Fibroblast of mammary gland (primary cell): ENCODE results near the gene PGC.

ENCODE experiments used
- DNase-seq: peaks from one replicate; pipeline ENCODE4 v3.0.0-alpha.2; 2010; ENCODE audit warnings: low read depth
- H3K4me3 ChIP-seq: 2 replicates; pipeline ENCODE4 v1.5.1; 2011; ENCODE audit warnings: low read depth, mild to moderate bottlenecking, low read length, moderate library complexity; ENCODE audit not compliant: control insufficient read depth
- CTCF ChIP-seq: conservative IDR thresholded peaks from 2 replicates; pipeline ENCODE4 v1.5.1; 2011; ENCODE audit warnings: low read depth, low read length, inconsistent platforms; ENCODE audit not compliant: control insufficient read depth, insufficient read depth

The PGC gene

GRCh38 chr6:41747256-41748101 is at the start of gene PGC:
Gene PGC, minus strand, starts transcription at chr6:41747397. Its CDS starts 63 bp downstream, at chr6:41747334.
- TF ChIP-seq CTCF, result no peak
- H3K4me3 ChIP-seq, result no peak within 1 kb of the TSS
- DNase-seq, result no peak

GRCh38 chr6:41796474-41796873 is 49.3 kb upstream of the PGC start:
- no peak for TF ChIP-seq CTCF
- no peak for DNase-seq

GRCh38 chr6:41791984-41792383 is 44.8 kb upstream of the PGC start:
- TF ChIP-seq CTCF, result no peak
- no peak for DNase-seq
- no peak overlapping the region for H3K4me3 ChIP-seq

More at GRCh38 chr6:41796474-41796873, 49.3 kb upstream of the PGC start:
- no peak overlapping the region for H3K4me3 ChIP-seq

GRCh38 chr6:41791305-41791704 is 44.1 kb upstream of the PGC start:
- no peak for TF ChIP-seq CTCF
- no peak for DNase-seq
- H3K4me3 ChIP-seq, result no peak overlapping the region

- TF ChIP-seq CTCF, result no peak
- no peak overlapping the region for H3K4me3 ChIP-seq
- no peak for DNase-seq
Measured at GRCh38 chr6:41790045-41790444, 42.8 kb upstream of the PGC start.

GRCh38 chr6:41789390-41789724 is 42.2 kb upstream of the PGC start:
- H3K4me3 ChIP-seq, result no peak overlapping the region
- no peak for TF ChIP-seq CTCF
- no peak for DNase-seq
